HEK293T (cell line): ENCODE measurements around the gene RAB6D.
"Not testable (repeated sequence)": the region's sequence is repeated elsewhere in the genome, so short reads cannot be mapped to it uniquely, and the experiment has no call there.

Experiments used
- CTCF ChIA-PET: fragments of 350-600 bp; formaldehyde crosslinking; extraction: SDS; loops from one replicate; lab custom pipeline; 2021; ENCODE audit warnings: antibody characterized with exemption, inconsistent platforms; lab: Yijun Ruan, JAX
- POLR2A ChIA-PET: fragments of 350-600 bp; formaldehyde crosslinking; extraction: SDS; loops from one replicate; lab custom pipeline; 2020; ENCODE audit warnings: antibody characterized with exemption, inconsistent platforms; lab: Yijun Ruan, JAX
- DNase-seq: peaks from one replicate; pipeline ENCODE4 v3.0.0; 2012; ENCODE audit warnings: mixed read lengths; ENCODE audit errors: extremely low spot score
- ARNT ChIP-seq: fragments of 450-650 bp; IDR thresholded peaks from 2 replicates; pipeline ENCODE4 v1.6.1; 2017; ENCODE audit warnings: mild to moderate bottlenecking
- BHLHE40 ChIP-seq: fragments of 450-650 bp; IDR thresholded peaks from 2 replicates; pipeline ENCODE4 v1.6.1; 2016; ENCODE audit warnings: mild to moderate bottlenecking, moderate library complexity, borderline replicate concordance
- CTBP1 ChIP-seq: fragments of 450-650 bp; IDR thresholded peaks from 2 replicates; pipeline ENCODE4 v1.6.1; 2016; ENCODE audit warnings: borderline replicate concordance
- ELF4 ChIP-seq: fragments of 450-650 bp; IDR thresholded peaks from 2 replicates; pipeline ENCODE4 v1.6.1; 2017; ENCODE audit warnings: antibody characterized with exemption
- FOXA1 ChIP-seq: fragments of 450-650 bp; IDR thresholded peaks from 2 replicates; pipeline ENCODE4 v1.6.1; 2016; ENCODE audit warnings: mild to moderate bottlenecking
- FOXK2 ChIP-seq: fragments of 450-650 bp; IDR thresholded peaks from 2 replicates; pipeline ENCODE4 v1.6.1; 2016; ENCODE audit warnings: mild to moderate bottlenecking
- FOXM1 ChIP-seq: fragments of 450-650 bp; IDR thresholded peaks from 2 replicates; pipeline ENCODE4 v1.6.1; 2017; ENCODE audit warnings: mild to moderate bottlenecking, borderline replicate concordance
- HDGF ChIP-seq: fragments of 450-650 bp; IDR thresholded peaks from 2 replicates; pipeline ENCODE4 v1.6.1; 2017; ENCODE audit warnings: antibody characterized with exemption, borderline replicate concordance
- L3MBTL2 ChIP-seq: fragments of 450-650 bp; conservative IDR thresholded peaks from 2 replicates; pipeline ENCODE4 v1.6.1; 2016; ENCODE audit warnings: mild to moderate bottlenecking
- LEF1 ChIP-seq: fragments of 450-650 bp; IDR thresholded peaks from 2 replicates; pipeline ENCODE4 v1.6.1; 2017; ENCODE audit warnings: mild to moderate bottlenecking, borderline replicate concordance
- NFRKB ChIP-seq: fragments of 450-650 bp; IDR thresholded peaks from 2 replicates; pipeline ENCODE4 v1.6.1; 2016; ENCODE audit warnings: mild to moderate bottlenecking, moderate library complexity
- SP1 ChIP-seq: fragments of 450-650 bp; IDR thresholded peaks from 2 replicates; pipeline ENCODE4 v1.6.1; 2017
- SUZ12 ChIP-seq: fragments of 450-650 bp; IDR thresholded peaks from 2 replicates; pipeline ENCODE4 v1.6.1; 2016; ENCODE audit warnings: mild to moderate bottlenecking
- TARDBP ChIP-seq: fragments of 450-650 bp; IDR thresholded peaks from 2 replicates; pipeline ENCODE4 v1.6.1; 2016
- ZNF384 ChIP-seq: fragments of 450-650 bp; IDR thresholded peaks from 2 replicates; pipeline ENCODE4 v1.6.1; 2016
- TF ChIP-seq, protein P1 (sequence below): fragments of 450-650 bp; IDR thresholded peaks from 2 replicates; pipeline ENCODE4 v1.6.1; 2016

Gene RAB6D

DNA sequence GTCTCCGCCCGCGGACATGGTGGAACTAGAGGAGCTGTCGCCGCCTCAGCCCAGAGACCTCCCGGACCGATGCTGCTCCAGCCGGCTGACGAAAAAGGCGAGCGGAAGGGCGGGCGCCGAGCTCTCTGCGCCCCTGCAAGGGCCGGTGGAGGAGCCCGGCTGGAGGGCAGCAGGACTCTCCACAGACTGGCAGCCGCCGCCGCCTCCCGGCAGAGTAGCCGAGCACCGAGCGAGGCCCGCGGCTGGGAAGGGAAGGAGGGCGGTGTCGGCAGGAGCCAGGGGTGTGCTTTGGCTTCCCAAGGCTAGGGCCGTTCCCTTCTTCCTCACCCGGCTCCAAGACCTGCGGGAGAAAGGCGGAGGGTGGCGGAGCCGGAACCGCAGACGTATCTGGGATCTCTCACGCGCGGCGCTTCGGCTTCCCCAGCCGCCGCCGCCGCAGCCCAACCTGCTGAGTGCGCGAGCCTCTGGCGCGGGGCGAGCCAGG is at the start of gene RAB6D:
Gene RAB6D, minus strand, starts transcription at position 466 of the 484 bp plus-strand sequence. Its CDS starts 448 bp downstream, at position 18.
- CTCF ChIA-PET, POLR2A ChIA-PET: not testable (repeated sequence)
- DNase-seq: peak; percentile 20

DNA sequence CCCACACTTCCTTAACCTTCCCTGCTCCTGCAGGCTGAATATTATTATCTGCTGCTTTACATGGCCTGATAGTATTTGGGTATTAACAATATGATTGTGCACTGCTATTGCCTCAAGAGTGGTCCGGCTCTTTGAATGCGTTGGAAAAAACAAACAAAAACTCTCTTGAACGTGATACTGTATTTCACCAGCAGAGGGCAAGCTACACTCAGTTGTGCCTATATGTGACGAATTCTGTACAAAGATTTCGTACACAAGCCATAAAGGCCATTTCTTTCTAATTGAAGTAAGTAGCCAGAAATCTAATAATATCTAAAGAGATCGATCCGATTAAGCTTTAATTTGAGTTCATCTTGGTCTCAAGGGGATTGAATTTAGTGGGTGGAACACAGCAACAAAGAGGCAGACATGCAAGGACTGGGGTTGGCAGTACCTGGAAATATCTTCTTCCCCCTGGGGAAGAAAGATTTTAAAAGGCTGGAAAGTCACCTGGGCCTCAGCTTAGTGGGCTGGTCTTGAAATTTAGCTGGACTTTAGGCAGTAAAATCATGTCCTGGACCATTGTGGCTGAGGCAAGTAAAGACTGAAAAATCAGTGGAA is 49.3 kb upstream of the RAB6D start:
- peak; percentile 56 for DNase-seq
- ChIA-PET POLR2A (interaction anchor here (1.0 kb wide), 1 partner anchor 78 kb away, joined by 3 read pairs; no protein-coding TSS in a partner anchor), CTCF (interaction anchor here (1.2 to 1.3 kb wide), 2 partner anchors 255 to 259 kb away, joined by 3 to 5 read pairs; no protein-coding TSS in a partner anchor)
- TF ChIP-seq HDGF (no peak), SP1 (no peak), L3MBTL2 (no peak), NFRKB (no peak), ARNT (no peak), FOXK2 (no peak), BHLHE40 (no peak), ELF4 (no peak), LEF1 (no peak), FOXM1 (no peak), TARDBP (no peak), ZNF384 (no peak), CTBP1 (no peak), FOXA1 (no peak), SUZ12 (no peak)
- TF ChIP-seq, protein P1, sequence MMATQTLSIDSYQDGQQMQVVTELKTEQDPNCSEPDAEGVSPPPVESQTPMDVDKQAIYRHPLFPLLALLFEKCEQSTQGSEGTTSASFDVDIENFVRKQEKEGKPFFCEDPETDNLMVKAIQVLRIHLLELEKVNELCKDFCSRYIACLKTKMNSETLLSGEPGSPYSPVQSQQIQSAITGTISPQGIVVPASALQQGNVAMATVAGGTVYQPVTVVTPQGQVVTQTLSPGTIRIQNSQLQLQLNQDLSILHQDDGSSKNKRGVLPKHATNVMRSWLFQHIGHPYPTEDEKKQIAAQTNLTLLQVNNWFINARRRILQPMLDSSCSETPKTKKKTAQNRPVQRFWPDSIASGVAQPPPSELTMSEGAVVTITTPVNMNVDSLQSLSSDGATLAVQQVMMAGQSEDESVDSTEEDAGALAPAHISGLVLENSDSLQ: no peak

DNA sequence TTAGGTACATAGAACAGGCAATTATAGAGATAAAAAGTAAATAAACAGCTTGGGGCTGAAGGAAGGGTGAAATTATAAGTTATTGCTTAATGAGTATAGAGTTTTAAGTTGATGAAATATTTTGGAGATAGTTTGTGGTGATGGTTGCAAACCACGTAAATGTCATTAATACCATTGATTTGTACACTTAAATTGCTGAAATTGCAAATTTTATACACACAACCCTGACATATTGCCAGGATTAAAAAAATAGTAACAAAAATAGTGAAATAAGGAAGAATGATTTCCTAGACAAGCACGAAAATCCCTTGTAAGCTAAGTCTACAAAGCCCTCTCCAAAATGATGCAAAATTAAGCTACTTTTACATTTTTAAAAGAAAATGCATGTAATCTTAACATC is 46.2 kb upstream of the RAB6D start:
- CTCF ChIA-PET: no interaction called here
- POLR2A ChIA-PET: no interaction called here
- TF ChIP-seq LEF1 (no peak), NFRKB (no peak), FOXK2 (no peak), SUZ12 (no peak), BHLHE40 (no peak), ELF4 (no peak), CTBP1 (no peak), ARNT (no peak), ZNF384 (no peak), L3MBTL2 (no peak), FOXM1 (no peak), SP1 (no peak), HDGF (no peak), TARDBP (no peak), FOXA1 (no peak)
- TF ChIP-seq, protein P1: no peak
- no peak for DNase-seq

DNA sequence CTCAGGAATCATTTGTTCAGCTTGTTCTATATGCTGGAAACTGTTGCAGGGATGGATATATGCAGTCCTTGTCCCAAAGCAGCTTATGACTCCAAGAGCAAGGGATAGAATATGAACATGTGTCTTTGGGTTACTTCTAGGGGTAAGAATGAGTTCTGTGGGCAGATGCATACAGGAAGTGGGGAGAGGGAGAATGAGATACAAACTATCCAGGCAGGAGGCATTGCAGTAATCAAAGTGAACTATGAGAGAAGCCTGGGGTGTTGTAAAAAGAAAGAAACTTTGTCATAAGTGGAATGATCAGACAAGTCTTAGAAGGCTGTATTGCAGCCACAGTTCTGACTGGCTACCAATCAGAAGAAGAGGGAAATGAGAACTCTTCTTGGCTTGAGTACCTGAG is 44.8 kb upstream of the RAB6D start:
- no peak for TF ChIP-seq ARNT
- TF ChIP-seq NFRKB: no peak
- no peak for TF ChIP-seq FOXK2
- no peak for TF ChIP-seq HDGF
- no peak for TF ChIP-seq L3MBTL2
- no peak for TF ChIP-seq FOXA1
- no peak for TF ChIP-seq ELF4
- TF ChIP-seq SUZ12: no peak
- POLR2A ChIA-PET: no interaction called here
- CTCF ChIA-PET: interaction anchor here (1.0 kb wide), 1 partner anchor 255 kb away, joined by 3 read pairs; no protein-coding TSS in a partner anchor
- no peak for DNase-seq

DNA sequence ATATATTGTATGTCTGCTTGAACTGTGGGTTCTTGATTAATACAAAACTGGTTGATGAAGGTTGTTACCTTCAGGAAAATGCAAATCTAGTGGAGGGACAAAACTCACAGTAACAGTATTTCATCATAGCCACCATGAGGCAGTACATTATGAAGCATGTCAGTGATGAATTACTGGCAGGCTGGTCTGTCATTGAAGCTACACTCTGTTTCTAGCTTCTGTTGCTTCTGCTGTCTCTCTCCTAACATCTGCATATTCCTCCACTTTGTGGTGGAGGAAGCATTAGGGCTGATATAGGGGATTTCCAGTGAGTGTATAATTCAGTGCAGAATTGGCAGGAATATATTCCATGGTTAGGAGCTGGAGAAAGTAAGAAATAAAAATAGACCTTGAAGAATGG is 44.2 kb upstream of the RAB6D start:
- no peak for DNase-seq
- CTCF ChIA-PET: interaction anchor here (1.0 kb wide), 1 partner anchor 254 kb away, joined by 3 read pairs; no protein-coding TSS in a partner anchor
- POLR2A ChIA-PET: no interaction called here
- no peak for TF ChIP-seq SP1
- no peak for TF ChIP-seq LEF1
- no peak for TF ChIP-seq ELF4
- TF ChIP-seq FOXK2: no peak
- no peak for TF ChIP-seq SUZ12
- TF ChIP-seq FOXM1: no peak
- TF ChIP-seq ARNT: no peak
- no peak for TF ChIP-seq BHLHE40
- no peak for TF ChIP-seq TARDBP
- TF ChIP-seq CTBP1: no peak
- no peak for TF ChIP-seq NFRKB
- no peak for TF ChIP-seq FOXA1
- TF ChIP-seq, protein P1: no peak
- TF ChIP-seq ZNF384: no peak
- no peak for TF ChIP-seq L3MBTL2
- TF ChIP-seq HDGF: no peak

DNA sequence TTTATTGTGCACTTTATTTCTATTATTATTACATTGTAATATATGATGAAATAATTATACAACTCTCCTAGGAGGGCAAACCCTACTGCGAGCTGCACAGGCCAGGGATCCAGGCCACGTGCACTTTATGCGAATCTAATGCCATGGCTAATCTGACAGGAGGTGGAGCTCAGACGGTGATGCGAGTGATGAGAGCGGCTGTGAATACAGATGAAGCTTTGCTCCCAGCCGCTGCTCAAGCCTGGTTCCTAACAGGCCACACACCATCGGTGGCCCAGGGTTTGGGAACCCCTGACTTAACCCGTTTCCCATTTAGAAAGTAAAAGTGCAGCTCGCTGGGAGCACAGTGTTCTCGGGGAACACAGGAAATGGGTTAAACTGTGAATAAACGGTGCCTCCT is 40.8 kb upstream of the RAB6D start:
- TF ChIP-seq HDGF: no peak
- TF ChIP-seq ARNT: no peak
- TF ChIP-seq ELF4: no peak
- no peak for TF ChIP-seq FOXM1
- no peak for TF ChIP-seq NFRKB
- TF ChIP-seq SP1: no peak
- no peak for TF ChIP-seq ZNF384
- no peak for TF ChIP-seq FOXA1
- no peak for TF ChIP-seq LEF1
- TF ChIP-seq TARDBP: no peak
- no peak for TF ChIP-seq L3MBTL2
- no peak for TF ChIP-seq BHLHE40
- no peak for TF ChIP-seq SUZ12

More for the DNA sequence above, 40.8 kb upstream of the RAB6D start:
- DNase-seq: no peak
- CTCF ChIA-PET: no interaction called here
- POLR2A ChIA-PET: no interaction called here
